GM19351 (cell line): ENCODE measurements around the gene ARHGAP22.

ENCODE experiments used
- ATAC-seq: cut with Tn5 transposase; IDR thresholded peaks from one replicate; pipeline ENCODE4 v1.9.1; 2021; ENCODE audit warnings: mild to moderate bottlenecking, moderate library complexity; ENCODE audit not compliant: unreplicated experiment

The ARHGAP22 gene

DNA sequence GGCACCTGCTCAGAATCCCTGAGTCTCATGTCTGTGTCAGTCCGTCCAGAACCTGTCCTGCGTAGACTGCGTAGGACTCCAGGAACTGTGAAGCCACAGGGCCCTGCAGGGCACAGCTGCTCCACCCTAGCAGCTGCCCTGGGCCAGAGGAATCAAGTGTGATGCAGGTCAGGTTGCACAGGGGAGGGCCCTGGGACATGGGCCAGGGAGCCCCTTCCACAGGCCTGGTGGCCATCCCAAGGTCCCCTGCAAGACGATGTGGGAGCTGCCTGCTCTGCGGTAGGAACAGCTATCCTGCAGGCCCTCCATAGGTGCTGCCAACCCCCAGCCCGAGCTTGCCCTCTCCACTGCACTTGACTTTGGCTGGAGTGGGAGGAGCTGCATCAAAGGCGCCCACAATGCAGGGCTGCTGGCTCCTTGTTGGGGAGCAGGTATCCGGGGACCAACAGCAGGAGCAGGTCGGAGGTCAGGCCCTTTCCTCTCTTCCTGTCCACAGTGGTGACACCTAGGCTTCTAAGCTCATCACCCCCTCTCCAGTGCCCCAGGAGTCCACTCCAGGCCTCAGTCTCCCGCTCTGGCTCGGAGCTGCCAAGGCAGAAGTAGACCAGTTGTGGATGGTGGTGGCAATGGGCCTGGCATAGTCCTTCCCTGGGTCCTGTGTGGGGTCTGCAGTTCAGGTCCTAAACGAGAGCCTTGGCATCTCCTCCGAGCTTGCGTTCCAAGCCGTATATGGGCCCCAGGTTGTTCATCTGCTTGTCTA lies 149.3 kb downstream of the ARHGAP22 start:
- ATAC-seq: no peak

DNA sequence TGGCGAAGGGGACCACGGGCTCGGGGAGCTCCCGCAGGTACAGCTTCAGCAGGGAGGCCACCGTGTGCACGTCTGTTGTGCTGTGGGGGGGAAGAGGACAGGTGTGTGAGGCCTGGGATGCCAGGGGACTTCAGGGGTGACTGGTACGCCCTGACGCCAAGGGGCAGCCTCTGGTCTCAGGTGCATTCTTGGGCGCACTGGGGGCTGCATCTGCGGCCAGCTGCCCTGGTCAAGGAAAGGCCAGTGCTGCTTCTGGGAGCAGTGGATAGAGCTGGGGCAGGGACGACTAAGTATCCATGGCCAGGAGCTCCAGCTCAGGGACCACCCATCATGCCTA lies 149.8 kb downstream of the ARHGAP22 start:
- ATAC-seq: no peak

DNA sequence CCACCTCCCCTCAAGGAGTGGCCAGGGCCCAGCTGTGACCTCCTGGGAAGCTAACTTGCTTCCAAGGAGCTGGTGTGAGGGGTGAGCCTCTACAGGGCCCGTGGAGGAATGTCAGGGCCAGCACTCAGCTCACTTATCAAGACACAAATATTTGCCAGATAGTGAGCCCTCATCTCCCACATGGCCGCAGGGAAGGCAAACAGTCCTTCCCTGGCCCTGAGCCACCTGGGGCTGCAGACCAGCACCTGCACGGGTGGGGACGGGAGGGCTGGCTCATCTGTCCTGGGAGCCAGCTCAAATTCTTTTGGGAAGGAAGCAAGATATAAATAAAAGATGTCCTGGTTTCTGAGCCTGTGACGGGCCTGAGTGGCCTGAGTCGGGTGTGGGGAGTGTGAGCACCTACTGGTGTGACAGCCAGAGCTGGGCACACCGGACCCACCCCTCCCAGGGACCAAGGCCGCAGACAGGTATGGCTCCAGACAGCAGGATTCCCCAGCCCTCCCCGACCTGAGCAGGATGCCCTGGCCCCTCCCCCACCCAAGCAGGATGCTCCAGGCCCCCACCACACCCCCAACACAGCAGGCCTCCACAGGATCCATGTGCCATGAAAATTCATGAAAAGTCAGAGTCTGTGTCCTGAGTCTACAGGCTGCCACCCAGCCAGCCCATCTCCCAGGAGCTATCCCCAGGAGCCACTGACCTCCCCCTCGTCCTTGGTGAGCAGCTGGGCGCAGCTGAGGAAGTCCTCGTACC lies 150.4 kb downstream of the ARHGAP22 start:
- ATAC-seq: no peak

- ATAC-seq: no peak
Measured at GRCh38 chr10:48453451-48454301, 151.2 kb downstream of the ARHGAP22 start.

DNA sequence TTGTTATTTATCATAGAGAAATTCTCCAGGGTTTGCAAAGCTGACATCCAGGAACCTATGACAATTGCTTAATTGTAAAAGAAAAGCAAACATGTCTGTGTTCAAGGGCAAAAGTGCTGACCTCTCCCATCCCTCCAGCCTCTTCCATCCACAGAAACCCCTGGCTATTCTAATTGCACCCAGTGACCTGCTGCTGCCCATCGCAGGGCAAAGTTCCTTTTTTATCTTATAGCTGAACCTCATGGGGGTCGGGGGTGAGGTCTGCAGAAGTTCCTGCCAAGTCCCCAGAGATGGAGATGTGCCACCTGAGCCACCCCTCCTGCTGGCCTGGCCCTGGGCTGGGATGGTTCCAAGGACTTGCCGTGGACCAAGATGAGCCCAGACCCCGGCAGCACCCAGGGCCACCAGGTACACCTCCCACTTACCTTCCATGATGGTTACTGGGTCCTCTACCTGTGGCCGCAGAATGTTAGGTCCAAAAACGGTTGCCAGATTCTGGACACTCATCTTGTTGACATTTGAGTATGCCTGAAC lies 151.9 kb downstream of the ARHGAP22 start:
- no peak for ATAC-seq

DNA sequence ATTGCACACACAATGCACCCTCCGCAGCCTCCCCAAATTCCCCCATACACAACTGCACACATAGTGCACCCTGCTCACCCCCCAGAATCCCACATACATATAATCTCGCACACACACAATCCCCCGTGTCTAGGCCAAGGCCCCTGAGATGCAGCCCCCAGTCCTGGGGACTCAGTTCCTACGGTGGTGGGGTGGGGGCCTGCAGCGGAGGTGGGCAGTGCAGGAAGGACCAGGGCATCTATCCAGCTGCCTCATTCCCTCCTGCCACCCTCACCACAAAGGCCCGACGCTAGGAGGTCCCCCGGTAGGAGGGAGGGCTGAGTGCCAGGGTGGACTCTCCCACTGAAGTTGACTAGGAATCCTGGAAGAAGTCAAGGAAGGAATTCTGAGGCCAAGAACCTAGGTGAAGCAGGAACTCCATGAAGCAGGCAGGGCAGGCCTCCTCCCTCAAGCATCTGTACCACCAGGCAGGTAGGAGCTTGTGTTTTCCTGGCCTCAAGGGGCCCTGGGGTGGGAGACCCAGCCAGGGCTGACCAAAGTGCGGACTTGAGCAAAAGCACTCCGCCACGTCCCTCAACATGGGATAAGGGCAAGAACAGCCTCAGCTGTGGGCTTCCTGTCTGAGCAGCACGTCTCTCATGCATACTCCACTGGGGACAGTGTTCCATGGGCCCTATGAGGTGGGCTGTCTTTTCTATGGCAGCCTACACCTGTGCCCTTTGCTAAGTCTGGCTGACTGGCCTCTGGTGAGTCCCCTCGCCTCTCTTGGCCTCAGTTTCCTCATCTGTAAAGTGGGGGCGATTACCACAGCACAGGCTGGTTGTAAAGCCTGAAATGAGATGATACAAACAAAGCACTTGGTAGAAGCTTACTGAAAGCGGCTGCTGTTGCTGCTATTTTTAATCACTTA lies 152.6 kb downstream of the ARHGAP22 start:
- ATAC-seq: no peak

GRCh38 chr10:48450741-48451466 lies 154.0 kb downstream of the ARHGAP22 start:
- ATAC-seq: no peak

GRCh38 chr10:48450233-48450740 lies 154.6 kb downstream of the ARHGAP22 start:
- ATAC-seq: no peak

GRCh38 chr10:48449501-48450232 lies 155.2 kb downstream of the ARHGAP22 start:
- no peak for ATAC-seq

DNA sequence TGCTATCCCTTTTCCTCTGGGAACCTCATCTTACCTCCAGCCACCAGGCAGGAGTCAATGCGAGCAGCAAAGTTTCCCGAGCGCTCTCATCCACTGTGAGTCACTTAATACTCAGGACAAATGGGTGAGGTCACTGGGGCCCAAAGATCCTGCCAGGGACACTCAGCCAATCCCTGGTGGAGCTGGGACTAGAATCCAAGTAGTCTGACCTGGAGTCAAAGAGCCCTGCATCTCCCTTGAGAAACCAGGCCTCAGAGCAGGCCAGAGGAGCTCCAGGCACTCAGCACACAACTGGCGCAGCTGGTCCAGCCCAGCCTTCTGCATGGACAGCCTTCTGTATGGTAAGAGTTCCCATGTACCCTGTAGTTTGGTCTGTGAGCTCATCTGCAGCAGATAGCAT lies 156.1 kb downstream of the ARHGAP22 start:
- ATAC-seq: no peak

DNA sequence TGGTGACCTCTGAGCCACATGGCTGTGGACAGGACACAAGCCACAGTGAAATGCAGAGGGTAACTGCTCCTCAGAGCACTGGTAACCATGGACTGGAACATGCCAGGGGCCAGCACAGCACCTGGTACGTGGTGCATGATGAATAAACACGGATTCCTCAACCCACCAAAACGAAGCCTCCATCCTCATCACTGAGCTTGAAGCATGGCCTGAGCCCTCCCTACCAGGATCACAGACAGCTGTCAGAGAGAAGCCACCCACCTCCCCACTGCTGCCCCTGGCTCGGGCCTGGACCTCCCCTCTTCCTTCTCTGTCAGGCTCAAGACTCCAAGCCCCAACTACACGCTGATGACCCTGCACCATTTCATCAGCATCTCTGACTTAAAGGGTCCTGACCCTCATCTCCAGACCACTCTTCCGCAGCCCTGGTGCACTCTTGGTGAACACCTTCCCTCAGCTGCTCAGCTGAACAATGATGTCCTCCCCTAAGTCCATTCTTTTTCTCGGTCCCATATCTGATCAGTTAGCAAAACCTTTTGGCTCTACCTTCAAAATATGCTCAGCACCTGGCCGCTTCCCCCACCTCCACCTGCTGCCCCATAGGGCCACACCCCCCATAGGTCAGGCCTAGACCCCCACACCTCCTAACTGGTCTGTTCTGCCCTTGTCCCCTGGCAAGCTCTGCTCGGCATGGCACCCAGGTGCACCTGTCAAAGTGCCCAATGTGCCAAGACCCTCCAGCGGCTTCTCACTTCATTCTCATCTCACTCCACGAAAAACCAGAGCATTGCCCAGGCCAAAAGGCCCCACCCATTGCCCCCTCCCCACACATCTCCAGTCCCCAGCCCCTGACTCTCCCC lies 157.3 kb downstream of the ARHGAP22 start:
- ATAC-seq: no peak

DNA sequence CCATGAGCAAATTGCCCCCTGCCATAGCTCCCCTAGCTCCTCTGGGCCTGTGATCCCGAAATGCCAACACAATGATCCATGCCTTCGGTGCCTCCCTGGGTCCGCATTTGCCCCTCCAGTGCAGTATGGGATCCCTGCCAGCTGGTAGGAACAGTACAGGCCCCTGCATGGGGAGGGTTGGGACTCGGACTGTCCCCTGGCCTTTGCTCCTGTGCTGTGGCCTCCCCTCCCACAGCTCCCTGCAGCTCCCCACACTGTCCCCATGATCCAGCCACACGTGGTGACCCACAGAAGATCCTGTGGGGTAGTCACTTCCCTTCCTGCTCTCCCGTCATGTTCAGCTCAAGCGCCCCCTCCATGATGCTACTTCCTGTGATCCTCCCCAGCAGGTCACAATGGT lies 158.1 kb downstream of the ARHGAP22 start:
- no peak for ATAC-seq

DNA sequence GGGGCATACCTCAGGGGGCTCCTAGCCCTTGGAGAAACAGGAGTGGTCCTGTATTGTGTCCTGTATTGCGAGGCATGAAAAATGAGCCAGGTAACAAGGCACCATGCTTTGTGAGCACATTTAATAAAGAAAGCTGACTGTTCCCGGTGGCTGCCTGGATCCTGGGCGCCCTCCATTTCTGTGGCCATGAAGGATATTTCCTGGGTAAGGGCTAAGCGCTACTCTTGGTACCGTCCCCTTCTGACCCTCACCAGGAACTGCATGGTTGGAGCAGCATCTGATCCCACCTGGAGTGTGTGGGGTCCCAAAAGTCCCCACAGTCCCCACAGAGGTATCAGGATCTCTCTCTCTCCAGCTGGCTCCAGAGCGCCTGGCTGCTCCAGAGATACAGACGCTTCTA lies 158.9 kb downstream of the ARHGAP22 start:
- ATAC-seq: no peak

- no peak for ATAC-seq
Measured at GRCh38 chr10:48444861-48445841, 159.7 kb downstream of the ARHGAP22 start.

DNA sequence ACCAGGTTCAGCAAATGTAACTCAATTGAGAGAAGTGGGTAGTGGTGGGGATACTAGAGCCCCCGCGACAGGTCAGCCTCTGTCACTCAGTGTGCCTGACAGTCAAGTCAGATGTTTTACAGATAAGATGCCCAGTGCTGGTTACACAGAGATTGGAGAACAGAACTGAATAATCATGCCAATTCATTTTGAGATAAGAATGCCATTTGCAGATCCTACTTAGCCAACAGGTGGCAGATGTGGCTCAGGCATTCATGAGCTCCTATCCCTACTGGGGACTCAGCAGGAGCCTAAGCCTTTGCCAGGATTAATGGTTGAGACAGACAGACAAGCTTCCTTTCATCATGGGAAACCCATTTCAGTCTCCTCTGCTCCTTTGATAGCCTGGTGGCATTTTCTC lies 160.6 kb downstream of the ARHGAP22 start:
- no peak for ATAC-seq

DNA sequence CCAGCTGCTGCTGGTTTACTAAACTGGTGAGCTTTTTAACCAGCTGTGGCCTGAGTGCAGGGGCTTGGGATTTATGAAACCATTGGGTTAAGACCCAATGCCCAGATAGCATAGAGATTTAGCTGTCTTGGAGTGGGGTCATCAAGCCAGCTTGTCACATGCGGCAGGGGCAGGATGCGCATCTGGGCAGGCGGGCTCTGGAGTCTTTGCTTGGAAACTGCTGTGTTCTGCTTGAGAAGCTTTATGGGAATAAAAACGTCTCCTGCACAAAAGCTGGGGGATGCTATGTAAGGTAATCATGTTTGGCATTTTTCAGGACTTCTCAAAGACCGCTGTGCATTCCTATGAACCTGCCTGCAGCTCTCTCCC lies 162.1 kb downstream of the ARHGAP22 start:
- ATAC-seq: no peak
